Measurements from ENCODE around the gene CCDC197. TPM values are rescaled to one million over a fixed set of nuclear protein-coding genes. Genes with fewer than 3 reads are reported as not detected.
A peak's percentile ranks its signal among the peaks of the same experiment; 100 is the strongest.

The CCDC197 gene
- total and polyA plus RNA-seq, 8 donors, result not detected

- Histone ChIP-seq H3K36me3 (peaks cover 90 to 100% (median 100%) of the 10 kb centered on the region in 4 donors), H3K27ac (no peak overlapping the region), H3K4me1 (peaks cover 0 to 24% (median 6%) of the 10 kb centered on the region in 4 donors), H3K27me3 (no peaks in the 10 kb centered on the region), H3K9me3 (no peaks in the 10 kb centered on the region), H3K4me3 (no peak overlapping the region)
- intact Hi-C loops (cut with DNase I; ENCODE audit: low total_unique reads), result no loop called here
- TF ChIP-seq POLR2AphosphoS5 (IDR thresholded peaks at IDR 0.05) (no peak), CTCF (IDR thresholded peaks at IDR 0.05) (peak in 3 of 7 experiments; percentile 11 to 38 (median 13))
- WGBS, 5 donors, result 54 to 68% (median 60%) methylated on average over 9 of the region's 9 CpGs
- peak; percentile 45 to 80 for DNase-seq
These were observed 54.0 kb downstream of the CCDC197 start for GRCh38 chr14:94051115-94051514.

- Histone ChIP-seq H3K4me3 (no peak overlapping the region), H3K9me3 (no peaks in the 10 kb centered on the region), H3K27ac (no peak overlapping the region), H3K27me3 (no peaks in the 10 kb centered on the region), H3K4me1 (peaks cover 0 to 29% (median 6%) of the 10 kb centered on the region in 4 donors), H3K36me3 (peaks cover 89 to 100% (median 100%) of the 10 kb centered on the region in 4 donors)
- intact Hi-C loops (cut with DNase I; ENCODE audit: low total_unique reads), result no loop called here
- TF ChIP-seq POLR2AphosphoS5 (IDR thresholded peaks at IDR 0.05) (no peak), POLR2A (IDR thresholded peaks at IDR 0.05) (no peak), CTCF (IDR thresholded peaks at IDR 0.05) (no peak), EP300 (IDR thresholded peaks at IDR 0.05) (no peak)
- WGBS, 5 donors, result 67 to 100% (median 91%) methylated on average over 3 of the region's 3 CpGs
- DNase-seq, result no peak
These were observed 54.7 kb downstream of the CCDC197 start for GRCh38 chr14:94051779-94052178.

DNA sequence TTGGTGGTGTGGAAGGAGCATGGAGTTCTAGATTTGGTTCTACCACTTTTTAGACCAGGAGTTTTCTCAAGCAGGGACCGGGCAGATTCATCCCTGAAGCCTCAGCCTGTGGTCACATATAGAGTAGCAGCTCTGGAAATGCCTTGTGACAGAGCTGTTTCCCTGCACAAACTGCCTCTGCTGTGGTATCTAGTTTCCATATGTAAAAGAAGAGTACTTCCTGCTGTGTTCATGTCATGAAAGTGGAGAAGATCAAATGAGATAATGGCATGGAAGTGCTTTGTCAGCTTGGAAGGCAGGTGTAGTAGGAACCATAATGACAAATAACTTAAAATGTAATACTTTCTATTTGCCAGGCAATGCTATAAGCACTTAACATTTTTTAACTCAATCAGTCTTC, 55.1 kb downstream of the CCDC197 start:
- no peak overlapping the region for H3K27ac ChIP-seq

GRCh38 chr14:94052662-94053061, 55.6 kb downstream of the CCDC197 start:
- H3K36me3 ChIP-seq, result peaks cover 87 to 100% (median 100%) of the 10 kb centered on the region in 4 donors
- intact Hi-C loops (cut with DNase I; ENCODE audit: low total_unique reads), result no loop called here
- H3K4me3 ChIP-seq, result no peak overlapping the region

More for the DNA sequence above, 55.1 kb downstream of the CCDC197 start:
- H3K4me1 ChIP-seq, result peaks cover 0 to 33% (median 6%) of the 10 kb centered on the region in 4 donors
- intact Hi-C loops (cut with DNase I; ENCODE audit: low total_unique reads), result no loop called here
- TF ChIP-seq CTCF (IDR thresholded peaks at IDR 0.05), result no peak
- no peaks in the 10 kb centered on the region for H3K9me3 ChIP-seq
- WGBS, 5 donors, result 67 to 100% (median 91%) methylated on average over 1 of the region's 1 CpG
- no peaks in the 10 kb centered on the region for H3K27me3 ChIP-seq
- peaks cover 88 to 100% (median 100%) of the 10 kb centered on the region in 4 donors for H3K36me3 ChIP-seq
- no peak overlapping the region for H3K4me3 ChIP-seq
- DNase-seq, result no peak

More at GRCh38 chr14:94052662-94053061, 55.6 kb downstream of the CCDC197 start:
- DNase-seq, result no peak
- TF ChIP-seq POLR2AphosphoS5 (IDR thresholded peaks at IDR 0.05) (no peak), POLR2A (IDR thresholded peaks at IDR 0.05) (no peak), EP300 (IDR thresholded peaks at IDR 0.05) (no peak), CTCF (IDR thresholded peaks at IDR 0.05) (no peak)
- Histone ChIP-seq H3K27ac (no peak overlapping the region), H3K9me3 (no peaks in the 10 kb centered on the region), H3K27me3 (no peaks in the 10 kb centered on the region), H3K4me1 (peaks cover 0 to 38% (median 6%) of the 10 kb centered on the region in 4 donors)
- WGBS, 5 donors, result 91 to 97% (median 92%) methylated on average over 4 of the region's 4 CpGs

Data from stomach (tissue), 9 donors.